ENCODE measurements around the gene SPATA25. TPM values are rescaled to one million over a fixed set of nuclear protein-coding genes. Genes with fewer than 3 reads are reported as not detected.

Gene SPATA25
- total and polyA plus RNA-seq, 4 donors: 0.43 to 7.6 (median 1.2) TPM

DNA sequence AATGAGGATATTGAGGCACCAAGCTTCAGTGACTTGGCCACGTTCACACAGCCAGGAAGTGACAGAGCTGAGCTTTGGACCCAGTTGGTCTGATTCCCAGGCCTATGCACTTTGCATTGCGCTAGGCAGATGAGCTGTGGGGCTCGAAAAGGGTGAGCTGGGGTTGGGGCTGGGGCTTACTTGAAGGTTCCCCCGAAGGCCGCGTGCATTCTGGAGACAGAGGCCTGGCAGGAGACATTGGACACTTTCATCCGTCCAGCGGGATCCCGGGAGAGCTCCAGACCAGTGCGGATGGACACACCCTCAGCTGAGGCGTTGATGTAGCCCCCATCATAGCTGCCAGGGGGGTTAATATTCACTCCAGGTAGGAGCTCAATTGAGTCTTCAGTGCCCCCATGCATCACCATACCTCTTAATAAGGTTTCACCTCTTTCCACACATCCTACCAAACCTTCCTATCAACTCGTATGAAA lies 21.9 kb upstream of the SPATA25 start:
- no peaks in the 10 kb centered on the region for H3K9me3 ChIP-seq (ENCODE audit: control insufficient read depth in 4 of 4, low read length in 3 of 4)
- WGBS: 78% methylated on average over 12 of the region's 12 CpGs
- H3K9ac ChIP-seq (ENCODE audit: low read depth in 1 of 2, low read length in 2 of 2): no peak overlapping the region
- H3K4me1 ChIP-seq (ENCODE audit: control insufficient read depth in 4 of 4, insufficient read depth in 4 of 4, low read length in 3 of 4): peaks cover 0 to 3% (median 0%) of the 10 kb centered on the region in 4 donors
- no peak overlapping the region for H3K27ac ChIP-seq (ENCODE audit: low read depth in 1 of 2, low read length in 2 of 2)
- TF ChIP-seq NR2F2 (IDR thresholded peaks at IDR 0.05) (no peak), HNF4A (conservative IDR thresholded peaks at IDR 0.05) (peak; percentile 43 to 52), JUND (IDR thresholded peaks at IDR 0.05) (no peak), EGR1 (IDR thresholded peaks at IDR 0.05; ENCODE audit: low read depth in 2 of 2) (no peak)
- no peak overlapping the region for H3K4me3 ChIP-seq (ENCODE audit: low read depth in 1 of 3, low read length in 3 of 3)
- no peaks in the 10 kb centered on the region for H3K36me3 ChIP-seq (ENCODE audit: control insufficient read depth in 4 of 4, insufficient read depth in 3 of 4, low read depth in 1 of 4, low read length in 3 of 4)
- no peak for DNase-seq (ENCODE audit: low spot score)
- no peaks in the 10 kb centered on the region for H3K27me3 ChIP-seq (ENCODE audit: control insufficient read depth in 4 of 4, insufficient read depth in 4 of 4, low read length in 3 of 4)

DNA sequence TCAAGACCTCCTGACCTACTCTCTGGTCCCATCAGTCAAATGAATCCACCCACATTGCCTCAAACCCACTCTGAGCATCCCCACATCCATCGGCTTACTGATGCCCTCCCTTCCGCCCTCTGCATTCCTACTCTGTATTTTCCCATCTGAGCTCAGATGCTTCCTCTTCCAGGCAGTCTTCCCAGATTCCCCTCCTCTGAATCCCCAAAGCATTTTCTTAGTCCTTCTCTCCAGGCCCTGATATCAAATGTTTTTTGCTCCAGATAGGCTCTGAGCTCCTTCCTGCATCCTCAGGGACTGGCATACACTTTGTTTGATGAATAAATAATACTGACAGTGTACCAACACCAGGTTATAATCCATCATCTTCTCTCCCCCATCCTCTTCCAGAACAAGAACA lies 20.7 kb upstream of the SPATA25 start:
- TF ChIP-seq RAD21 (IDR thresholded peaks at IDR 0.05): no peak
- no peak for TF ChIP-seq HNF4A (conservative IDR thresholded peaks at IDR 0.05)
- no peak for TF ChIP-seq EGR1 (IDR thresholded peaks at IDR 0.05; ENCODE audit: low read depth in 2 of 2)
- TF ChIP-seq RXRA (IDR thresholded peaks at IDR 0.05): no peak
- TF ChIP-seq JUND (IDR thresholded peaks at IDR 0.05): no peak
- H3K9ac ChIP-seq (ENCODE audit: low read depth in 1 of 2, low read length in 2 of 2): no peak overlapping the region
- H3K9me3 ChIP-seq (ENCODE audit: control insufficient read depth in 4 of 4, low read length in 3 of 4): no peaks in the 10 kb centered on the region
- H3K27me3 ChIP-seq (ENCODE audit: control insufficient read depth in 4 of 4, insufficient read depth in 4 of 4, low read length in 3 of 4): no peaks in the 10 kb centered on the region
- H3K36me3 ChIP-seq (ENCODE audit: control insufficient read depth in 4 of 4, insufficient read depth in 3 of 4, low read depth in 1 of 4, low read length in 3 of 4): no peaks in the 10 kb centered on the region
- H3K4me3 ChIP-seq (ENCODE audit: low read depth in 1 of 3, low read length in 3 of 3): no peak overlapping the region
- WGBS: 97% methylated on average over 2 of the region's 2 CpGs
- H3K4me1 ChIP-seq (ENCODE audit: control insufficient read depth in 4 of 4, insufficient read depth in 4 of 4, low read length in 3 of 4): peaks cover 0 to 3% (median 0%) of the 10 kb centered on the region in 4 donors
- H3K27ac ChIP-seq (ENCODE audit: low read depth in 1 of 2, low read length in 2 of 2): no peak overlapping the region
- no peak for DNase-seq (ENCODE audit: low spot score)

DNA sequence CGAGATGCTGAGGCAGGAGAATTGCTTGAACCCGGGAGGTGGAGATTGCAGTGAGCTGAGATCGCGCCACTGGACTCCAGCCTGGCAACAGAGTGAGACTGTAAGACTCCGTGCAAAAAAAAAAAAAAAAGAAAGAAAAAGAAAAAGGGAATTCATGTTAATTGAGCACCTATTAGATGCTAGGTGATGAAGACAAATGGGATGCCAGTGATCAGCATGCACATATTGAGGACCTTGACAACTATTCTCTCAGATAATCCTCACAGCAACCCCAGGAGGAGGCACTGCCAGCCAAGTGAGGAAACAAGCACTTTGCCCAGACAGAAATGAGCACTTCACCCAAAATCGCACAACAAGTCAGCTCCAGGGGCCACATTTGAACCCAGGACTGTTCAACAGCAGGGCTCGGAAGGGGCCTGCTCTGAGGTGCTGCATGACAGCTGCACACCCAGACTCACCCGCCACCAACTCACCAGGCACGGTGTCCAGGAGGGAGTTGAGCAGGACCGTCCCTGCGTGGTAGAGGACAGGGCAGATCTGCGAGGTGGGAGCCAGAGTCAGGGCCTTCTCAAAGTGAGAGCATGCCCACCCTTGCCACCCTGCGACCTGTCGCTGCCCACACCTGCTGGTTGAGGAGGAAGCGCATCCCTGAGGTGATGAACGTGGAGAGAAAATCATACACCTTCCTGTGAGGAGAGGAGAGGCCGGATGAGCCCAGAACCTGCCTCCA lies 20.0 kb upstream of the SPATA25 start:
- no peak for DNase-seq (ENCODE audit: low spot score)
- no peak overlapping the region for H3K27ac ChIP-seq (ENCODE audit: low read depth in 1 of 2, low read length in 2 of 2)
- H3K9me3 ChIP-seq (ENCODE audit: control insufficient read depth in 4 of 4, low read length in 3 of 4): no peaks in the 10 kb centered on the region
- no peak for TF ChIP-seq EGR1 (IDR thresholded peaks at IDR 0.05; ENCODE audit: low read depth in 2 of 2)
- no peak for TF ChIP-seq HNF4G (IDR thresholded peaks at IDR 0.05)
- TF ChIP-seq, protein P1, sequence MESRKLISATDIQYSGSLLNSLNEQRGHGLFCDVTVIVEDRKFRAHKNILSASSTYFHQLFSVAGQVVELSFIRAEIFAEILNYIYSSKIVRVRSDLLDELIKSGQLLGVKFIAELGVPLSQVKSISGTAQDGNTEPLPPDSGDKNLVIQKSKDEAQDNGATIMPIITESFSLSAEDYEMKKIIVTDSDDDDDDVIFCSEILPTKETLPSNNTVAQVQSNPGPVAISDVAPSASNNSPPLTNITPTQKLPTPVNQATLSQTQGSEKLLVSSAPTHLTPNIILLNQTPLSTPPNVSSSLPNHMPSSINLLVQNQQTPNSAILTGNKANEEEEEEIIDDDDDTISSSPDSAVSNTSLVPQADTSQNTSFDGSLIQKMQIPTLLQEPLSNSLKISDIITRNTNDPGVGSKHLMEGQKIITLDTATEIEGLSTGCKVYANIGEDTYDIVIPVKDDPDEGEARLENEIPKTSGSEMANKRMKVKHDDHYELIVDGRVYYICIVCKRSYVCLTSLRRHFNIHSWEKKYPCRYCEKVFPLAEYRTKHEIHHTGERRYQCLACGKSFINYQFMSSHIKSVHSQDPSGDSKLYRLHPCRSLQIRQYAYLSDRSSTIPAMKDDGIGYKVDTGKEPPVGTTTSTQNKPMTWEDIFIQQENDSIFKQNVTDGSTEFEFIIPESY (IDR thresholded peaks at IDR 0.05): no peak
- no peak for TF ChIP-seq FOXA2 (IDR thresholded peaks at IDR 0.05)
- TF ChIP-seq, protein P2, sequence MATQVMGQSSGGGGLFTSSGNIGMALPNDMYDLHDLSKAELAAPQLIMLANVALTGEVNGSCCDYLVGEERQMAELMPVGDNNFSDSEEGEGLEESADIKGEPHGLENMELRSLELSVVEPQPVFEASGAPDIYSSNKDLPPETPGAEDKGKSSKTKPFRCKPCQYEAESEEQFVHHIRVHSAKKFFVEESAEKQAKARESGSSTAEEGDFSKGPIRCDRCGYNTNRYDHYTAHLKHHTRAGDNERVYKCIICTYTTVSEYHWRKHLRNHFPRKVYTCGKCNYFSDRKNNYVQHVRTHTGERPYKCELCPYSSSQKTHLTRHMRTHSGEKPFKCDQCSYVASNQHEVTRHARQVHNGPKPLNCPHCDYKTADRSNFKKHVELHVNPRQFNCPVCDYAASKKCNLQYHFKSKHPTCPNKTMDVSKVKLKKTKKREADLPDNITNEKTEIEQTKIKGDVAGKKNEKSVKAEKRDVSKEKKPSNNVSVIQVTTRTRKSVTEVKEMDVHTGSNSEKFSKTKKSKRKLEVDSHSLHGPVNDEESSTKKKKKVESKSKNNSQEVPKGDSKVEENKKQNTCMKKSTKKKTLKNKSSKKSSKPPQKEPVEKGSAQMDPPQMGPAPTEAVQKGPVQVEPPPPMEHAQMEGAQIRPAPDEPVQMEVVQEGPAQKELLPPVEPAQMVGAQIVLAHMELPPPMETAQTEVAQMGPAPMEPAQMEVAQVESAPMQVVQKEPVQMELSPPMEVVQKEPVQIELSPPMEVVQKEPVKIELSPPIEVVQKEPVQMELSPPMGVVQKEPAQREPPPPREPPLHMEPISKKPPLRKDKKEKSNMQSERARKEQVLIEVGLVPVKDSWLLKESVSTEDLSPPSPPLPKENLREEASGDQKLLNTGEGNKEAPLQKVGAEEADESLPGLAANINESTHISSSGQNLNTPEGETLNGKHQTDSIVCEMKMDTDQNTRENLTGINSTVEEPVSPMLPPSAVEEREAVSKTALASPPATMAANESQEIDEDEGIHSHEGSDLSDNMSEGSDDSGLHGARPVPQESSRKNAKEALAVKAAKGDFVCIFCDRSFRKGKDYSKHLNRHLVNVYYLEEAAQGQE (IDR thresholded peaks at IDR 0.05): no peak
- no peak for TF ChIP-seq HNF4A (conservative IDR thresholded peaks at IDR 0.05)
- TF ChIP-seq SP1 (IDR thresholded peaks at IDR 0.05): no peak
- no peak for TF ChIP-seq RAD21 (IDR thresholded peaks at IDR 0.05)
- no peak for TF ChIP-seq NR2F2 (IDR thresholded peaks at IDR 0.05)
- TF ChIP-seq, protein P3, sequence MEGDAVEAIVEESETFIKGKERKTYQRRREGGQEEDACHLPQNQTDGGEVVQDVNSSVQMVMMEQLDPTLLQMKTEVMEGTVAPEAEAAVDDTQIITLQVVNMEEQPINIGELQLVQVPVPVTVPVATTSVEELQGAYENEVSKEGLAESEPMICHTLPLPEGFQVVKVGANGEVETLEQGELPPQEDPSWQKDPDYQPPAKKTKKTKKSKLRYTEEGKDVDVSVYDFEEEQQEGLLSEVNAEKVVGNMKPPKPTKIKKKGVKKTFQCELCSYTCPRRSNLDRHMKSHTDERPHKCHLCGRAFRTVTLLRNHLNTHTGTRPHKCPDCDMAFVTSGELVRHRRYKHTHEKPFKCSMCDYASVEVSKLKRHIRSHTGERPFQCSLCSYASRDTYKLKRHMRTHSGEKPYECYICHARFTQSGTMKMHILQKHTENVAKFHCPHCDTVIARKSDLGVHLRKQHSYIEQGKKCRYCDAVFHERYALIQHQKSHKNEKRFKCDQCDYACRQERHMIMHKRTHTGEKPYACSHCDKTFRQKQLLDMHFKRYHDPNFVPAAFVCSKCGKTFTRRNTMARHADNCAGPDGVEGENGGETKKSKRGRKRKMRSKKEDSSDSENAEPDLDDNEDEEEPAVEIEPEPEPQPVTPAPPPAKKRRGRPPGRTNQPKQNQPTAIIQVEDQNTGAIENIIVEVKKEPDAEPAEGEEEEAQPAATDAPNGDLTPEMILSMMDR (IDR thresholded peaks at IDR 0.05; ENCODE audit: low read depth, low read length, missing input control): no peak
- TF ChIP-seq, protein P4, sequence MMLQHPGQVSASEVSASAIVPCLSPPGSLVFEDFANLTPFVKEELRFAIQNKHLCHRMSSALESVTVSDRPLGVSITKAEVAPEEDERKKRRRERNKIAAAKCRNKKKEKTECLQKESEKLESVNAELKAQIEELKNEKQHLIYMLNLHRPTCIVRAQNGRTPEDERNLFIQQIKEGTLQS (IDR thresholded peaks at IDR 0.05): no peak
- TF ChIP-seq, protein P5, sequence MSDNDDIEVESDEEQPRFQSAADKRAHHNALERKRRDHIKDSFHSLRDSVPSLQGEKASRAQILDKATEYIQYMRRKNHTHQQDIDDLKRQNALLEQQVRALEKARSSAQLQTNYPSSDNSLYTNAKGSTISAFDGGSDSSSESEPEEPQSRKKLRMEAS (IDR thresholded peaks at IDR 0.05): no peak
- TF ChIP-seq TAF1 (conservative IDR thresholded peaks at IDR 0.05): no peak
- TF ChIP-seq GABPA (IDR thresholded peaks at IDR 0.05 in 1 of 2, conservative IDR thresholded peaks at IDR 0.05 in 1 of 2): no peak
- TF ChIP-seq YY1 (IDR thresholded peaks at IDR 0.05): no peak
- no peak for TF ChIP-seq RXRA (IDR thresholded peaks at IDR 0.05)
- TF ChIP-seq JUND (IDR thresholded peaks at IDR 0.05): no peak
- no peak for TF ChIP-seq FOXA1 (IDR thresholded peaks at IDR 0.05)
- no peaks in the 10 kb centered on the region for H3K36me3 ChIP-seq (ENCODE audit: control insufficient read depth in 4 of 4, insufficient read depth in 3 of 4, low read depth in 1 of 4, low read length in 3 of 4)
- peaks cover 0 to 3% (median 0%) of the 10 kb centered on the region in 4 donors for H3K4me1 ChIP-seq (ENCODE audit: control insufficient read depth in 4 of 4, insufficient read depth in 4 of 4, low read length in 3 of 4)
- H3K27me3 ChIP-seq (ENCODE audit: control insufficient read depth in 4 of 4, insufficient read depth in 4 of 4, low read length in 3 of 4): no peaks in the 10 kb centered on the region
- WGBS: 95% methylated on average over 17 of the region's 17 CpGs
- no peak overlapping the region for H3K4me3 ChIP-seq (ENCODE audit: low read depth in 1 of 3, low read length in 3 of 3)
- H3K9ac ChIP-seq (ENCODE audit: low read depth in 1 of 2, low read length in 2 of 2): no peak overlapping the region

All from liver (tissue), 9 donors.